ENCODE results near the gene SH2D4B.
"Not testable (repeated sequence)": the region's sequence is repeated elsewhere in the genome, so short reads cannot be mapped to it uniquely, and the experiment has no call there.

Gene SH2D4B

GRCh38 chr10:80542652-80543318 is 5.1 kb downstream of the SH2D4B start:
- Histone ChIP-seq H3K9ac (no peak overlapping the region), H2AFZ (ENCODE audit: low read depth) (no peak overlapping the region), H3K4me3 (IDR thresholded peaks at IDR 0.05; ENCODE audit: insufficient read depth, low read depth, low read length) (no peak overlapping the region), H3K4me2 (no peak overlapping the region), H4K20me1 (ENCODE audit: insufficient read depth) (no peaks in the 10 kb centered on the region), H3K4me1 (ENCODE audit: low read depth, poor library complexity, severe bottlenecking) (no peaks in the 10 kb centered on the region), H3K36me3 (ENCODE audit: insufficient read depth) (no peaks in the 10 kb centered on the region), H3K79me2 (ENCODE audit: insufficient read depth, low read depth) (no peaks in the 10 kb centered on the region), H3K27me3 (ENCODE audit: insufficient read depth, low read depth) (no peaks in the 10 kb centered on the region), H3K27ac (no peak overlapping the region)
- no peak for TF ChIP-seq CTCF (conservative IDR thresholded peaks at IDR 0.05; ENCODE audit: low read depth, low read length)

GRCh38 chr10:80543319-80543672 is 5.6 kb downstream of the SH2D4B start:
- H3K79me2 ChIP-seq (ENCODE audit: insufficient read depth, low read depth); H2AFZ ChIP-seq (ENCODE audit: low read depth); H3K27ac ChIP-seq; H4K20me1 ChIP-seq (ENCODE audit: insufficient read depth); H3K9ac ChIP-seq; H3K27me3 ChIP-seq (ENCODE audit: insufficient read depth, low read depth); H3K4me2 ChIP-seq; H3K4me3 ChIP-seq (IDR thresholded peaks at IDR 0.05; ENCODE audit: insufficient read depth, low read depth, low read length); H3K36me3 ChIP-seq (ENCODE audit: insufficient read depth); H3K4me1 ChIP-seq (ENCODE audit: low read depth, poor library complexity, severe bottlenecking): not testable (repeated sequence)

- no peak overlapping the region for H3K4me3 ChIP-seq (IDR thresholded peaks at IDR 0.05; ENCODE audit: insufficient read depth, low read depth, low read length)
- no peak for TF ChIP-seq CTCF (conservative IDR thresholded peaks at IDR 0.05; ENCODE audit: low read depth, low read length)
- H3K4me1 ChIP-seq (ENCODE audit: low read depth, poor library complexity, severe bottlenecking) = no peaks in the 10 kb centered on the region
- no peaks in the 10 kb centered on the region for H4K20me1 ChIP-seq (ENCODE audit: insufficient read depth)
- H2AFZ ChIP-seq (ENCODE audit: low read depth) = no peak overlapping the region
- H3K27me3 ChIP-seq (ENCODE audit: insufficient read depth, low read depth) = no peaks in the 10 kb centered on the region
- no peak overlapping the region for H3K9ac ChIP-seq
- no peaks in the 10 kb centered on the region for H3K36me3 ChIP-seq (ENCODE audit: insufficient read depth)
- H3K79me2 ChIP-seq (ENCODE audit: insufficient read depth, low read depth) = no peaks in the 10 kb centered on the region
- no peak overlapping the region for H3K27ac ChIP-seq
- no peak overlapping the region for H3K4me2 ChIP-seq
Observed at GRCh38 chr10:80544316-80544953, 6.7 kb downstream of the SH2D4B start.

- Histone ChIP-seq H3K4me1 (ENCODE audit: low read depth, poor library complexity, severe bottlenecking) (no peaks in the 10 kb centered on the region), H3K36me3 (ENCODE audit: insufficient read depth) (no peaks in the 10 kb centered on the region), H3K27me3 (ENCODE audit: insufficient read depth, low read depth) (no peaks in the 10 kb centered on the region), H3K4me3 (IDR thresholded peaks at IDR 0.05; ENCODE audit: insufficient read depth, low read depth, low read length) (no peak overlapping the region), H3K79me2 (ENCODE audit: insufficient read depth, low read depth) (no peaks in the 10 kb centered on the region), H3K27ac (no peak overlapping the region), H3K9ac (no peak overlapping the region), H4K20me1 (ENCODE audit: insufficient read depth) (no peaks in the 10 kb centered on the region), H3K4me2 (no peak overlapping the region), H2AFZ (ENCODE audit: low read depth) (no peak overlapping the region)
- TF ChIP-seq CTCF (conservative IDR thresholded peaks at IDR 0.05; ENCODE audit: low read depth, low read length) = no peak
Observed at GRCh38 chr10:80545258-80545881, 7.7 kb downstream of the SH2D4B start.

GRCh38 chr10:80552151-80552646 is 14.5 kb downstream of the SH2D4B start:
- Histone ChIP-seq H2AFZ (ENCODE audit: low read depth) (no peak overlapping the region), H4K20me1 (ENCODE audit: insufficient read depth) (no peaks in the 10 kb centered on the region), H3K27ac (no peak overlapping the region), H3K4me2 (no peak overlapping the region), H3K79me2 (ENCODE audit: insufficient read depth, low read depth) (no peaks in the 10 kb centered on the region), H3K9ac (no peak overlapping the region), H3K4me3 (IDR thresholded peaks at IDR 0.05; ENCODE audit: insufficient read depth, low read depth, low read length) (no peak overlapping the region), H3K27me3 (ENCODE audit: insufficient read depth, low read depth) (no peaks in the 10 kb centered on the region), H3K36me3 (ENCODE audit: insufficient read depth) (no peaks in the 10 kb centered on the region), H3K4me1 (ENCODE audit: low read depth, poor library complexity, severe bottlenecking) (no peaks in the 10 kb centered on the region)
- no peak for TF ChIP-seq CTCF (conservative IDR thresholded peaks at IDR 0.05; ENCODE audit: low read depth, low read length)
